Measurements from ENCODE around the gene SDCBP2. TPM values are rescaled to one million over a fixed set of nuclear protein-coding genes. Genes with fewer than 3 reads are reported as not detected.
A peak's percentile ranks its signal among the peaks of the same experiment; 100 is the strongest.

SDCBP2 gene
- total RNA-seq, 1 experiment from 2014 or later: 1.1 TPM

- DNase-seq: no peak
- Histone ChIP-seq H3K4me3 (ENCODE audit: insufficient read depth, low read depth, low read length) (no peak overlapping the region), H3K36me3 (replicated peaks; ENCODE audit: control insufficient read depth, insufficient read depth, low read length) (no peaks in the 10 kb centered on the region), H3K27me3 (ENCODE audit: control insufficient read depth, insufficient read depth, low read length) (peaks cover 1% of the 10 kb centered on the region; the same call in 1 of the 2 replicates)
Observed at GRCh38 chr20:1319051-1319450, 9.9 kb downstream of the SDCBP2 start.

DNA sequence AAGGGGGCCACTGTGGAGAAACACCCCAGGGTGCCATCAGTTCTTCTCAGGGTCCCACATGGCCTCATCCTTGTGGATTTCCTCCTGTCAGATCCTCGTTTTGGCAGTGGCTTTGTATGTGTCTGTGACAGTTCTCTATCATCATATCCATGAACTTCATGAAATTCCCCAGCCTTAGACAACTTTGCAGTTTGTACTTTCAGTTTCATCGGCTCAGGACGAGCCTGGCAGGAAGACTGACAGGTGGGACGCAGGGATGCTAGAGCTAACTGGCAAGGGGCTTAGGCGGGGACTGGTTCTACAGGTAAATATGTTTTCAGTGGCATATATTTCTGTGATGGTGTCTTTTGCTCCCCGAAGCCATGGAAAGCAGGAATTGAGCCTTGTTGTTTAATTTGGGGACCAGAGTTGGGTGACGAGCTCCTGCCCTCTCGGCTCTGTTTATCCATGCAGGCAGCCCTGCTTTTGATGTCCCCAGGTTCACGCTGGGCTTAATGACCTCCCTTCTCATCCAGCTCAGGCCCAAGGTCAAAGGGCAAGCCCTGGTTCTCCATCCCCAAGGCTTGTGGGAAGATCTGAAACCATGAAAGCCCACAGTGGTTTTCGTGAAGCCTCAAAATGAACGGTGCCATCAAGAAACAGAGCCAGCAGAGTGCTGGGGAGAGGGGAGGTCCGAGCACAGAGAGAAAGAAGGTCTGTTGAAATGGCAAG is 11.2 kb downstream of the SDCBP2 start:
- peaks cover 7% of the 10 kb centered on the region for H3K27me3 ChIP-seq (ENCODE audit: control insufficient read depth, insufficient read depth, low read length)

GRCh38 chr20:1315804-1316203 is 13.1 kb downstream of the SDCBP2 start:
- Histone ChIP-seq H3K36me3 (replicated peaks; ENCODE audit: control insufficient read depth, insufficient read depth, low read length) (no peaks in the 10 kb centered on the region), H3K27me3 (ENCODE audit: control insufficient read depth, insufficient read depth, low read length) (peaks cover 10% of the 10 kb centered on the region), H3K4me3 (ENCODE audit: insufficient read depth, low read depth, low read length) (no peak overlapping the region)
- DNase-seq: no peak

More for the DNA sequence above, 11.2 kb downstream of the SDCBP2 start:
- H3K36me3 ChIP-seq (replicated peaks; ENCODE audit: control insufficient read depth, insufficient read depth, low read length): no peaks in the 10 kb centered on the region
- no peak overlapping the region for H3K4me3 ChIP-seq (ENCODE audit: insufficient read depth, low read depth, low read length)
- no peak for DNase-seq

- Histone ChIP-seq H3K4me3 (ENCODE audit: insufficient read depth, low read depth, low read length) (peak overlapping the region; percentile 45), H3K36me3 (replicated peaks; ENCODE audit: control insufficient read depth, insufficient read depth, low read length) (no peaks in the 10 kb centered on the region), H3K27me3 (ENCODE audit: control insufficient read depth, insufficient read depth, low read length) (peaks cover 10% of the 10 kb centered on the region)
- peak; percentile 95 for DNase-seq
Observed at GRCh38 chr20:1313236-1313964, 15.5 kb downstream of the SDCBP2 start.

DNA sequence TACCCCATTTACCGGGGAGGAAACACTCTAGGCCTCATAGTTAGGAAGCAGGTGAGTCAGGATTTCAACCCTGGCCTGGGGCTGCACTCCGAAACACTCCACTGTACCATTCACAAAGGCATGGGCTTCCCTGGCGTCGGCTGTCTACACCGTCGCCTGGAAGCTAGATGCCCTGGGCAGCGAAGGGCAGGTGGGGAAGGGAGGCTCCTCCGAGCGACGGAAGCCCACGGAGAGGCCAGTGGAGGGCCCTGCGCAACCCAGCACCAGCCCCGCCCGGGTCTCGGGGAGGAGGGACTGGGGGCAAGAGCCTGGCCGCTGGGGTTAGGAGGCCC is 16.1 kb downstream of the SDCBP2 start:
- Histone ChIP-seq H3K27me3 (ENCODE audit: control insufficient read depth, insufficient read depth, low read length) (peaks cover 10% of the 10 kb centered on the region), H3K36me3 (replicated peaks; ENCODE audit: control insufficient read depth, insufficient read depth, low read length) (no peaks in the 10 kb centered on the region), H3K4me3 (ENCODE audit: insufficient read depth, low read depth, low read length) (peak overlapping the region; percentile 45)
- DNase-seq: no peak

GRCh38 chr20:1312308-1312707 is 16.6 kb downstream of the SDCBP2 start:
- Histone ChIP-seq H3K4me3 (ENCODE audit: insufficient read depth, low read depth, low read length) (no peak overlapping the region), H3K36me3 (replicated peaks; ENCODE audit: control insufficient read depth, insufficient read depth, low read length) (no peaks in the 10 kb centered on the region), H3K27me3 (ENCODE audit: control insufficient read depth, insufficient read depth, low read length) (peaks cover 9% of the 10 kb centered on the region)
- no peak for DNase-seq

DNA sequence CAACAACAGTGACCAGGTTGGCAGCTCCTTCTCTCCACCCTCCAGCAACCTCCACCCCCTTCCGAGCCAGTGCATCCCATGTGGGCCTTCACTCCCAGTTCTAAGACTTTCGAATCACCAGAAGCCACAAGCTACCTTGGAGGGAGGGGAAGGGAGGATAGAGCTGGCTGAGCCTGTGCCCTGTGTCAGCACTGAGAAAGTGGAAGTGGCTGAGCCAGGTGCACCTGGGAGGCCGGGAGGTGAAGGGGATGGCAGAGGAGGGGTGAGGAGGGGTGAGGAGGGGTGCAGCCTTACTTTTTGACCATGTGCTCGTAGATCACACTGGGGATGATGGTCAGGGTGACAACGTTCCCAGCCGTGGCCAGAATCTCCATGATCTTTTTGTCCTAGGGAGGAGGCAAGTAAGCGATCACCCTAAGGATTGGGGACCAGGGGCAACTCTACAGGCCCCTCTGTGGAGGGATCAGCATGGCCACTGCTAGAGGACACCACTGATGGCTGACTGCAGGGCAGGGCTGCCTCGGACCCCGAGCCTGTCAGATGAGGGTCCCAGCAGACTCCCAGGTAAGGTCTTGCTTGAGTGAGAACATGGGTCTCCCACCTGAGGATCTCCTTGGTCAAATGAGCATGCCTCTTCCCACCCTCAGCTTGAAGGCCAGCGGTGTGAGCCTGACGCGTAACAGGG is 18.3 kb downstream of the SDCBP2 start:
- Histone ChIP-seq H3K4me3 (ENCODE audit: insufficient read depth, low read depth, low read length) (no peak overlapping the region), H3K27me3 (ENCODE audit: control insufficient read depth, insufficient read depth, low read length) (peaks cover 9% of the 10 kb centered on the region), H3K36me3 (replicated peaks; ENCODE audit: control insufficient read depth, insufficient read depth, low read length) (no peaks in the 10 kb centered on the region)
- no peak for DNase-seq

GRCh38 chr20:1310071-1310470 is 18.9 kb downstream of the SDCBP2 start:
- Histone ChIP-seq H3K36me3 (replicated peaks; ENCODE audit: control insufficient read depth, insufficient read depth, low read length) (no peaks in the 10 kb centered on the region), H3K27me3 (ENCODE audit: control insufficient read depth, insufficient read depth, low read length) (peaks cover 9% of the 10 kb centered on the region), H3K4me3 (ENCODE audit: insufficient read depth, low read depth, low read length) (no peak overlapping the region)
- no peak for DNase-seq

DNA sequence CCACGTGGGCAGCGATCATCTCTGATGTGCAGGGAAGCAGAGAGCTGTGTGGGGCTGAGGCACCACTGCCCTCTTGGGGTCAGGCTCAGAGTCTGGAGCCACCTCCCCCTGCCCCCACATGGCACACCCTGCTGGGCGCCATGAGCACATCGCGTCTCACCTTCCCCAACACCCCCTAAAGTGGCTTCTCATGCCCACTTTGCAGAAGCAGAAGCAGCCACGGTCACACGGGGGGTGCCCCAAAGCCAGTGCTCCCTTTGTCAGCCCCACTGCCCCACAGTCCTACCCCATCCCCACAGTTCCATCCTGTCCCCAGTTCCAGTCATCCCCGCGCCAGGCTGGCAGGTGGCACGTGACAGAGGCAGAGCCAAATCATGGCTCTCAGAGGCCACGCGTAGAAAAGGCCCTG is 19.5 kb downstream of the SDCBP2 start:
- Histone ChIP-seq H3K4me3 (ENCODE audit: insufficient read depth, low read depth, low read length) (no peak overlapping the region), H3K36me3 (replicated peaks; ENCODE audit: control insufficient read depth, insufficient read depth, low read length) (no peaks in the 10 kb centered on the region), H3K27me3 (ENCODE audit: control insufficient read depth, insufficient read depth, low read length) (peaks cover 9% of the 10 kb centered on the region)
- DNase-seq: peak; percentile 85

- Histone ChIP-seq H3K36me3 (replicated peaks; ENCODE audit: control insufficient read depth, insufficient read depth, low read length) (no peaks in the 10 kb centered on the region), H3K27me3 (ENCODE audit: control insufficient read depth, insufficient read depth, low read length) (peaks cover 9% of the 10 kb centered on the region), H3K4me3 (ENCODE audit: insufficient read depth, low read depth, low read length) (no peak overlapping the region)
- no peak for DNase-seq
Observed at GRCh38 chr20:1308702-1309095, 20.2 kb downstream of the SDCBP2 start.

DNA sequence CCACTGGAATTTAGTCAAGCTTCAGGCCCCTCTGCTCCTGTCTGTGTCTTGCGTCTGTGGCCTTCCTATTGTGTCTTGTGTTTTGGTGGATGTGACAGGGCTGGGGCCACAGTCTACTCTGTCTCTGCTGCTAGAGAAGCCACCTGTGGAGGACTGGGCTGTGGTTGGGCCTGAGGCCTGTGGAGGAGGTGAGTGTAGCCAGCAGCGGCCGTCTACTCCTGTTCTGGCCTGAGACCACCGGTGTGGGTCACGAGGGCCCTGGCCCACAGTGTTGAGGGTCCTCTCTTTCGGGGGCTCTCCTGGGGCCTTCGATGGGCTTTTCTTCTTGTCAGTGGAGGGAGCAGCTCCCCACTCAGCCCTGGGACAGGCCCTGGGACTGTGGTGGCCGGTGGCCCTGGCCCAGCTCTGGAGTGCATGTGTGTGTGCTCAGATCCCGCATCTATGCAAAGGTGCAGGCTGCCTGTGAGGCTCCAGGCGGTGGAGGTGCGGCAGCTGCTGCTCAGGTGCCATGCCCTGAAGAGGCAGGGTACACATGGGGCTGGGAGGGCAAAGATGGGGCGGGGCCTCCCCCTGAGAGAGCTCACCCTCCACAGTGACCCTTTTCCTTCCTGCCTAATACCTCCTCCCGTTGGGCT is 20.8 kb downstream of the SDCBP2 start:
- Histone ChIP-seq H3K27me3 (ENCODE audit: control insufficient read depth, insufficient read depth, low read length) (peaks cover 7% of the 10 kb centered on the region), H3K36me3 (replicated peaks; ENCODE audit: control insufficient read depth, insufficient read depth, low read length) (no peaks in the 10 kb centered on the region), H3K4me3 (ENCODE audit: insufficient read depth, low read depth, low read length) (no peak overlapping the region)
- DNase-seq: no peak

DNA sequence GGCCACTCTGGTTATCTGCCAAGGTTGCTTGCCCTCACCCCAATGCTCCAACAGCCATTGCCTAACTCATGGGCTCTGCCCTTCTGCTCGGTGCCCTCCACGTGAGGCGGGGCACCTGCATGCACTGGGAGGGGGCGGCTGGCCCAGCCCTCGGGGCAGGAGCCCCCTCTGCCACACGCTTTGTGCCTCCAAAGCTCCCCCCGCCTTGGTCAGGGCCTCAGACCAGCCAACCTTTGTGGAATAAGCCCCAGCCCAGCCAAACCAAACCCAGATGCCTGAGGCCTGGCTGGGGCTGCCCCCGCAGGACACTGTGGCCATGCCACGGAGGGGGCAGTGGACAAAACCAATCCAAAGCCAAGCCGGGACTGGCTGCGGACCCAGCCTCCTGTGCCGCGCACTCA is 21.4 kb downstream of the SDCBP2 start:
- no peak for DNase-seq
- Histone ChIP-seq H3K27me3 (ENCODE audit: control insufficient read depth, insufficient read depth, low read length) (peaks cover 1% of the 10 kb centered on the region; the same call in 1 of the 2 replicates), H3K36me3 (replicated peaks; ENCODE audit: control insufficient read depth, insufficient read depth, low read length) (no peaks in the 10 kb centered on the region), H3K4me3 (ENCODE audit: insufficient read depth, low read depth, low read length) (no peak overlapping the region)

GRCh38 chr20:1307171-1307570 is 21.8 kb downstream of the SDCBP2 start:
- H3K27me3 ChIP-seq (ENCODE audit: control insufficient read depth, insufficient read depth, low read length): no peaks in the 10 kb centered on the region
- H3K4me3 ChIP-seq (ENCODE audit: insufficient read depth, low read depth, low read length): no peak overlapping the region
- H3K36me3 ChIP-seq (replicated peaks; ENCODE audit: control insufficient read depth, insufficient read depth, low read length): no peaks in the 10 kb centered on the region
- no peak for DNase-seq

DNA sequence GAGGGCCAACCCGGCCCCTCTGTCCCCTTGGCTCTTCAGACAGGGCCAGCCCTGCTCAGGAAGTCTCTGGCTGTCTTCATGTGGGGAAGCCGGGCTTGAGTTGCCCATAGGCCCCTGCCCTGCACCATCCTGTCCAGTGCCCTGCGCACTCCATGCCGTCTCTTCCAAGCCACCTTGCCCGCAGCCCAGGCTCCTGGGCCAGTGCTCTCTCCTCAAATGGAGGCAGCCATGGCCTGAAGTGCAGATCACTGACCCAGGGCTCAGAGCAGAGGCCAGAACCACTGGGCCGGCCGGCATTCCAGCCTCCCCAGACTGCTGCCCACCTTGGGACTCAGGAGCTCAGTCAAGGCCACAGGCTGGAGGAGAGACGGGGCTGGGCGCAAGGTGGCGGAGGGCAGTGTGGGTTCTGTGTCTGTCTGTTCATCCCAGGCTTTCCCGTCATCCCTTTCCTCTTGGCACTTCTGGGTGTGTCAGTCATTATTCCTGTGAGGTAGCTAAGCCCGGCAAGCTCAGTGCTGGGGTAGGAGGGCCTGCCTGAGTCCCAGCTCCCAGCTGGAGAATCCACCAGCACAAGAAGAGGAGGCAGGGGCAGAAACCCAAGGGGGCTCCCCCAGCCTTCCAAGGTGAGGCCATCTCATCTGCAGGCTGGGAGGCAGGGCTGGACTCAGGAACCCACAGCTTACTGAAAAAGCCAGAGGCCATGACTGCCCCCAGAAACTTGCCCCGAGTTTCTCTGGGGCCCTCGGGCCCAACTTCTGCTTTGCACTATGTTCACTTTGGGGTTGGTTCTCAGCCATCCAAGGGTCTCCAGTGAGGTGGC is 22.4 kb downstream of the SDCBP2 start:
- H3K36me3 ChIP-seq (replicated peaks; ENCODE audit: control insufficient read depth, insufficient read depth, low read length): no peaks in the 10 kb centered on the region
- H3K4me3 ChIP-seq (ENCODE audit: insufficient read depth, low read depth, low read length): no peak overlapping the region
- DNase-seq: no peak
- no peaks in the 10 kb centered on the region for H3K27me3 ChIP-seq (ENCODE audit: control insufficient read depth, insufficient read depth, low read length)

Measured in H7 (cell line).